Natural killer cell (primary cell): ENCODE measurements around the gene ILKAP. TPM values are rescaled to one million over a fixed set of nuclear protein-coding genes. Genes with fewer than 3 reads are reported as not detected.
A peak's percentile ranks its signal among the peaks of the same experiment; 100 is the strongest.

Experiments
- ATAC-seq, 3 donors: fragments of 150-1000 bp in 2 of 3; fragments of 200-7000 bp in 1 of 3; cut with Tn5 transposase; 1 replicate in 1 of 3; 2 replicates in 2 of 3; pipeline ENCODE4 v1.10.0; 2021; ENCODE audit warnings: mild to moderate bottlenecking in 2 of 3, moderate library complexity in 2 of 3
- DNase-seq, 2 donors: peaks; one replicate each; pipeline versions ENCODE4 v3.0.0 to v3.0.0-alpha.2; 2013 to 2021; ENCODE audit warnings: mixed read lengths in 1 of 2
- H3K27ac ChIP-seq: one replicate; pipeline ENCODE4 v1.5.1; 2013; ENCODE audit warnings: mild to moderate bottlenecking, low read length
- H3K27me3 ChIP-seq: one replicate; pipeline ENCODE4 v1.6.1; 2013; ENCODE audit warnings: low read length; ENCODE audit not compliant: control insufficient read depth, insufficient read depth
- H3K36me3 ChIP-seq: one replicate; pipeline ENCODE4 v1.6.1; 2013; ENCODE audit warnings: low read length; ENCODE audit not compliant: control insufficient read depth, insufficient read depth
- H3K4me1 ChIP-seq: one replicate; pipeline ENCODE4 v1.6.1; 2013; ENCODE audit warnings: low read length; ENCODE audit not compliant: control insufficient read depth, insufficient read depth
- H3K4me3 ChIP-seq: one replicate; pipeline ENCODE4 v1.5.1; 2013; ENCODE audit warnings: low read length
- H3K9me3 ChIP-seq: one replicate; pipeline ENCODE4 v1.6.1; 2013; ENCODE audit warnings: low read length; ENCODE audit not compliant: control insufficient read depth, insufficient read depth
- H3K27ac Mint-ChIP-seq, 2 donors: one replicate each; pipeline ENCODE4 v1.8.0; 2022; ENCODE audit warnings: mild to moderate bottlenecking in 2 of 2, mixed read lengths in 2 of 2, moderate library complexity in 1 of 2
- H3K27me3 Mint-ChIP-seq, 2 donors: one replicate each; pipeline ENCODE4 v1.8.0; 2022; ENCODE audit warnings: low read depth in 2 of 2, mixed read lengths in 2 of 2
- H3K36me3 Mint-ChIP-seq: one replicate; pipeline ENCODE4 v1.8.0; 2022; ENCODE audit warnings: mixed read lengths
- H3K4me1 Mint-ChIP-seq, 2 donors: one replicate each; pipeline ENCODE4 v1.8.0; 2022; ENCODE audit warnings: mixed read lengths in 2 of 2
- H3K4me3 Mint-ChIP-seq: one replicate; pipeline ENCODE4 v1.8.0; 2022; ENCODE audit warnings: mild to moderate bottlenecking, moderate library complexity, mixed read lengths
- H3K9me3 Mint-ChIP-seq, 2 donors: one replicate each; pipeline ENCODE4 v1.8.0; 2022; ENCODE audit warnings: mixed read lengths in 2 of 2
- WGBS: methylation state at CpG from one replicate; pipeline ENCODE4 v1.1.7; 2013; ENCODE audit warnings: missing lambda C conversion rate; ENCODE audit not compliant: insufficient coverage; 5-methylcytosine and 5-hydroxymethylcytosine counted together
- intact Hi-C: fragments of 100-400 bp; cut with micrococcal nuclease; formaldehyde crosslinking; loops from one replicate; pipeline ENCODE4 v1.14.2; 2022
- total RNA-seq, 4 donors: library from RNA; stranded (reverse); fragments of 120-200 nt in 1 of 4; gene quantifications; one replicate each; pipeline versions ENCODE4 v1.2.3 to v1.2.4, GENCODE V29; 2013 to 2022
- TF ChIP-seq, protein P1 (sequence below): fragments of 200-600 bp; IDR thresholded peaks from one replicate; pipeline ENCODE4 v1.8.0; 2022; ENCODE audit warnings: antibody characterized with exemption

The ILKAP gene
- total RNA-seq, 3 donors from 2014 or later (not counting 1 experiment from before 2014, with no cell fraction given), result 146 to 200 (median 183) TPM

DNA sequence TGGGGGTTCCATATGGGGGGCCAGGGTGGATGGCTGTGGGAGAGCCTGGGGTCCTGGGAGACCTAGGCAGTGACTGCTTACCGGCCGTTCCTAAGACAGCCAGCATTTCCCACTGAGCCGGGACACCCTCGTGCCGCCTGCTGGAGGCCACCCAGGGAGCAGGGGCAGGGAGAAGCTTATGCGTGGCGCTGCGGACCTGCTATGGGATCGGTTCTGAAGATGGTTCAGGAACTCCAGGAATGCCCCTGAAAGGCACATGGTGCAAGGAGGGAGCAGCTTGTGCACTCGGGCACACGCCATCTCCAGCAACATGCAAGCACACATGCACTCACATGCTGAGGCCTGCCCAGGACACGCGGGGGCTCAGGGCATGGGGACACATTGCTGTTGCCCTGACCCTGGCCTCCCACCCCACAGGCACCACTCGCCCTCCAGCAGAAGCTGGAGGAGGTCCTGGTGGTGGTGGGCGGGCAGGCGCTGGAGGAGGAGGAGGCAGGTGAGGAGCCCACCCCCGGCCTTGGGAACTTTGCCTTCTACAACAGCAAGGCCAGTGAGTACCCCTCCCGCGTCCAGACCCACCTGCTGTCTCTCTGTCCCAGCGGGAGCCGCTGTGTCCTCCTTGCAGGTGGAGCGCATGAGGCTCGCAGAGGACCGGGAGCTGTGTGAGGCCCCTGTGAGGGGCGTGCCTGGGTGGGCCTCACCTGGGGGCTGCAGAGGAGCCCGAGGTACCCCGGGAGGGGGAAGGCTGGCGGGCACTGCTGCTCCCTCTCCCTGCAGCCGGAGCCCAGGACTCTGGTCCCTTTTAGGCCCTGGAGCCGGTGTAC is 60.9 kb downstream of the ILKAP start:
- H3K27me3 ChIP-seq, result no peaks in the 10 kb centered on the region
- no peak overlapping the region for H3K4me3 ChIP-seq
- Mint-ChIP-seq H3K27me3 (no peaks in the 10 kb centered on the region), H3K4me1 (peaks cover 8 to 9% of the 10 kb centered on the region in 2 donors), H3K36me3 (no peaks in the 10 kb centered on the region), H3K9me3 (no peaks in the 10 kb centered on the region), H3K27ac (no peak overlapping the region), H3K4me3 (no peak overlapping the region)
- peaks cover 20% of the 10 kb centered on the region for H3K4me1 ChIP-seq
- TF ChIP-seq, protein P1, sequence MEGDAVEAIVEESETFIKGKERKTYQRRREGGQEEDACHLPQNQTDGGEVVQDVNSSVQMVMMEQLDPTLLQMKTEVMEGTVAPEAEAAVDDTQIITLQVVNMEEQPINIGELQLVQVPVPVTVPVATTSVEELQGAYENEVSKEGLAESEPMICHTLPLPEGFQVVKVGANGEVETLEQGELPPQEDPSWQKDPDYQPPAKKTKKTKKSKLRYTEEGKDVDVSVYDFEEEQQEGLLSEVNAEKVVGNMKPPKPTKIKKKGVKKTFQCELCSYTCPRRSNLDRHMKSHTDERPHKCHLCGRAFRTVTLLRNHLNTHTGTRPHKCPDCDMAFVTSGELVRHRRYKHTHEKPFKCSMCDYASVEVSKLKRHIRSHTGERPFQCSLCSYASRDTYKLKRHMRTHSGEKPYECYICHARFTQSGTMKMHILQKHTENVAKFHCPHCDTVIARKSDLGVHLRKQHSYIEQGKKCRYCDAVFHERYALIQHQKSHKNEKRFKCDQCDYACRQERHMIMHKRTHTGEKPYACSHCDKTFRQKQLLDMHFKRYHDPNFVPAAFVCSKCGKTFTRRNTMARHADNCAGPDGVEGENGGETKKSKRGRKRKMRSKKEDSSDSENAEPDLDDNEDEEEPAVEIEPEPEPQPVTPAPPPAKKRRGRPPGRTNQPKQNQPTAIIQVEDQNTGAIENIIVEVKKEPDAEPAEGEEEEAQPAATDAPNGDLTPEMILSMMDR, result no peak
- no peak overlapping the region for H3K27ac ChIP-seq
- no peak for DNase-seq
- intact Hi-C loops, result no loop called here
- no peak for ATAC-seq
- 93% methylated on average over 30 of the region's 30 CpGs for WGBS
- H3K36me3 ChIP-seq, result no peaks in the 10 kb centered on the region
- H3K9me3 ChIP-seq, result no peaks in the 10 kb centered on the region

DNA sequence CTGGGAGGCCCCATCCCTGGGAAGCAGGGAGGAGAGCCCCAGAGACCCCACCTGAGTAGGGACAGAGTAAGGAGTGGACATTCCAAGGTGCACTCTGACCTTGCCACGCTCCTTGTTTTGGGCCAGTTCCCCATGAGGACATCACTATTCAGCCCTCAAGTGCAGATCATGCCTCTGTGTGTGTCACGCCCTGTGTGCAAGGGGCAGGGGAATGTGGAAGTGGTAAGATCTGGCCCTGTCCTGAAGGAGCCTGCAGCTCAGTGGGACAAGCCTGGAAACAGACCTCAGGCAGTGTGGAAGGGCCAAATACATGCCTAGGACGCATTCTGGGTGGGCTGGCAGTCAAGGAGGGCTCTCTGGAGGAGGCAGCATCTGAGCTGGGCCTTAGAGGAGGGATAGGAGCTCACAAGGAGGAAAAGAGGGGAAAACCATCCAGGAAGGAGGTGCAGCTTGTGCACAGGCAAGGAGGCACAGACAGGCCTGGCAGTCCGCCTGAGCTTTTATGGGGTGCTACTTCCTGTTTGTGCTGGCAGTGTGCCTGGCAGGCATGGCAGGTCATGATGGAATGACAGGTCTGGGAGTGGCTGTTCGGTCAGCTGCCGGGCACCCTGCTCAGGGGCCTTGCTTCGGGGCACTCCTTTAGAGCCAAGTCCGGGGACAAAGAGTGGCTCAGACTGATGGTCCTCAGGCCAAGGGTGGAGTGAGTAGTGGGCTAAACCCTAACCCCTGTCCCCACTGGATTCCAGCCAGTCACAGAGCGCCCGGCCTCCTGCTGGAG is 61.8 kb downstream of the ILKAP start:
- TF ChIP-seq, protein P1, result no peak
- H3K36me3 ChIP-seq, result no peaks in the 10 kb centered on the region
- Mint-ChIP-seq H3K36me3 (no peaks in the 10 kb centered on the region), H3K4me1 (peaks cover 8 to 9% of the 10 kb centered on the region in 2 donors), H3K27me3 (no peaks in the 10 kb centered on the region), H3K27ac (no peak overlapping the region), H3K9me3 (no peaks in the 10 kb centered on the region), H3K4me3 (no peak overlapping the region)
- intact Hi-C loops, result no loop called here
- peak in 1 of 3 donors; percentile 37 for ATAC-seq
- H3K4me3 ChIP-seq, result no peak overlapping the region
- DNase-seq, result no peak
- no peaks in the 10 kb centered on the region for H3K27me3 ChIP-seq
- H3K4me1 ChIP-seq, result peaks cover 20% of the 10 kb centered on the region
- WGBS, result 68% methylated on average over 10 of the region's 10 CpGs
- no peaks in the 10 kb centered on the region for H3K9me3 ChIP-seq
- H3K27ac ChIP-seq, result no peak overlapping the region

DNA sequence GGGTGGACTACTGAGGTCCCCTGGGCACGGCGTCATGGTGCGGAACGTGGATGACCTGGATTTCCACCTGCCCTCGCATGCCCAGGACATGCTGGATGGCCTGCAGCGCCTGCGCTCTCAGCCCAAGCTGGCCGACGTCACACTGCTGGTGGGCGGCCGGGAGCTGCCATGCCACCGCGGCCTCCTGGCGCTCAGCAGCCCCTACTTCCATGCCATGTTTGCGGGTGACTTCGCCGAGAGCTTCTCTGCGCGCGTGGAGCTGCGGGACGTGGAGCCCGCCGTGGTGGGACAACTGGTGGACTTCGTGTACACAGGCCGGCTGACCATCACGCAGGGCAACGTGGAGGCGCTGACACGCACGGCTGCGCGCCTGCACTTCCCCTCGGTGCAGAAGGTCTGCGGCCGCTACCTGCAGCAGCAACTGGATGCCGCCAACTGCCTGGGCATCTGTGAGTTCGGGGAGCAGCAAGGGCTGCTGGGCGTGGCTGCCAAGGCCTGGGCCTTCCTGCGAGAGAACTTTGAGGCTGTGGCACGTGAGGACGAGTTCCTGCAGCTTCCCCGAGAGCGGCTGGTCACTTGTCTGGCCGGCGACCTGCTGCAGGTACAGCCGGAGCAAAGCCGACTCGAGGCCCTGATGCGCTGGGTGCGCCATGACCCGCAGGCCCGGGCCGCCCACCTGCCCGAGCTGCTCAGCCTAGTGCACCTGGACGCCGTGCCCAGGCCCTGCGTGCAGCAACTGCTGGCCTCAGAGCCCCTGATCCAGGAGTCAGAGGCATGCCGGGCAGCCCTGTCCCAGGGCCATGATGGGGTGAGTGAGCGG is 62.6 kb downstream of the ILKAP start:
- Mint-ChIP-seq H3K4me1 (peaks cover 8 to 9% of the 10 kb centered on the region in 2 donors), H3K9me3 (no peaks in the 10 kb centered on the region), H3K4me3 (no peak overlapping the region), H3K27ac (no peak overlapping the region), H3K36me3 (no peaks in the 10 kb centered on the region), H3K27me3 (no peaks in the 10 kb centered on the region)
- TF ChIP-seq, protein P1, result no peak
- no peak for ATAC-seq
- intact Hi-C loops, result no loop called here
- Histone ChIP-seq H3K4me3 (no peak overlapping the region), H3K27me3 (no peaks in the 10 kb centered on the region), H3K9me3 (no peaks in the 10 kb centered on the region), H3K4me1 (peaks cover 20% of the 10 kb centered on the region), H3K36me3 (no peaks in the 10 kb centered on the region), H3K27ac (no peak overlapping the region)
- no peak for DNase-seq
- 93% methylated on average over 60 of the region's 60 CpGs for WGBS
